HG03558 (cell line): ENCODE data around the gene BICRA.
"Not testable (repeated sequence)": the region's sequence is repeated elsewhere in the genome, so short reads cannot be mapped to it uniquely, and the experiment has no call there.

Experiments
- ATAC-seq: cut with Tn5 transposase; IDR thresholded peaks from one replicate; pipeline ENCODE4 v1.9.1; 2021; ENCODE audit warnings: moderate number of reproducible peaks; ENCODE audit not compliant: unreplicated experiment; ENCODE audit errors: extremely low read depth

The BICRA gene

GRCh38 chr19:47735131-47735530, 126.2 kb downstream of the BICRA start:
- ATAC-seq: no peak

DNA sequence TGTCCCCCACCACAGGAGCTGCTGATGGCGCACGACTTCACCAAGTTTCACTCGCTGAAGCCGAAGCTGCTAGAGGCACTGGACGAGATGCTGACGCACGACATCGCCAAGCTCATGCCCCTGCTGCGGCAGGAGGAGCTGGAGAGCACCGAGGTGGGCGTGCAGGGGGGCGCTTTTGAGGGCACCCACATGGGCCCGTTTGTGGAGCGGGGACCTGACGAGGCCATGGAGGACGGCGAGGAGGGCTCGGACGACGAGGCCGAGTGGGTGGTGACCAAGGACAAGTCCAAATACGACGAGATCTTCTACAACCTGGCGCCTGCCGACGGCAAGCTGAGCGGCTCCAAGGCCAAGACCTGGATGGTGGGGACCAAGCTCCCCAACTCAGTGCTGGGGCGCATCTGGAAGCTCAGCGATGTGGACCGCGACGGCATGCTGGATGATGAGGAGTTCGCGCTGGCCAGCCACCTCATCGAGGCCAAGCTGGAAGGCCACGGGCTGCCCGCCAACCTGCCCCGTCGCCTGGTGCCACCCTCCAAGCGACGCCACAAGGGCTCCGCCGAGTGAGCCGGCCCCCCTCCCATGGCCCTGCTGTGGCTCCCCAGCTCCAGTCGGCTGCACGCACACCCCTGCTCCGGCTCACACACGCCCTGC, 132.1 kb downstream of the BICRA start:
- no peak for ATAC-seq

GRCh38 chr19:47741544-47742140, 132.7 kb downstream of the BICRA start:
- ATAC-seq: no peak

DNA sequence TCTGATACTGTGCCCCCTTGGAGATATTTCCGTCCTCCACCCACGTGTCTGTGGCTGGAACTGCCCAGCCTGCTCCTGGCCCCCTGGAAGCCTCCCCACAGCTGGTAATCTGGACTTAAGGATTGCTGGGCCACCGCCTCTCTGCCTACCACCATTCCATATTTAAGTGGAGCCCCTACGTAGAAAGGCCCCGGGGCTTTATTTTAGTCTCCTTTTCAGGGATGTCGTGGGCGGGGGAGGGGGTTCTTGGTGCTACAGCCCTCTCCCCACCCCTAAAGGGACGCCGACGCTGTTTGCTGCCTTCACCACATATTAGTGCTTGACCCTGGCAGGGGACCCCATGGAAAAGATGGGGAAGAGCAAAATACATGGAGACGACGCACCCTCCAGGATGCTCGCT, 133.7 kb downstream of the BICRA start:
- no peak for ATAC-seq

DNA sequence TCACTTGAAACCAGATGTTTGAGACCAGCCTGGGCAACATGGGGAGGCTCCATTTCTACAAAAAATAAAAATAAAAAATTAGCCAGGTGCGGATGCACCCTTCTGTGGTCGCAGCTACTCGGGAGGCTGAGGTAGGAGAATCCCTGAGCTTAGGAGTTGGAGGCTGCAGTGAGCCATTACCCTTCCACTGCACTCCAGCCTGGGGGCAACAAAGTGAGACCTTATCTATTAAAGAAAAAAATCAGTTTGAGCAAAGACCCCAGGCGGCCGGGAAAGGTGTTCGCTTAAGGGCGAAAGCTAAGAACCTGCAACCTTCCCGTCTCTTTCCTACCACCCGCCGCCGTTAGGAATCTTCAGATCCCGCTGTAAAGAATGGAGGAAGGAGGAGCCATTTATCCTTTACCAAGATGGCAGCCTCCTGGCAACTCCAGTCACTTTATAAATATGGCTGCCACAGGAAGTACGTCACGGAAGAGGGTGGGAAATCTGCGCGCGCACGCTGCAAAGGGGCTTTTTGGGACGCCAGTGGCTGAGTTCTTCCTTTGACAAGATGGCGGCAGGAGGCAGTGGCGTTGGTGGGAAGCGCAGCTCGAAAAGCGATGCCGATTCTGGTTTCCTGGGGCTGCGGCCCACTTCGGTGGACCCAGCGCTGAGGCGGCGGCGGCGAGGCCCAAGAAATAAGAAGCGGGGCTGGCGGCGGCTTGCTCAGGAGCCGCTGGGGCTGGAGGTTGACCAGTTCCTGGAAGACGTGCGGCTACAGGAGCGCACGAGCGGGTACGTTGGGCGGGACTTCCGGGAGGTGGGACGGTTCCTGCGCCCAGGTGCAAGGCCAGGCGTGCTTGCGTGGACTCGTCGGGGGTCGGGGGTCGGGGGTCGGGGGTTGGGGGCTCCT, 136.3 kb downstream of the BICRA start, which contains the start of gene NOP53:
Gene NOP53 (plus strand): TSS at position 537 of the 892 bp plus-strand sequence. CDS start 14 bp downstream, at position 551.
- ATAC-seq: peak; percentile 53

DNA sequence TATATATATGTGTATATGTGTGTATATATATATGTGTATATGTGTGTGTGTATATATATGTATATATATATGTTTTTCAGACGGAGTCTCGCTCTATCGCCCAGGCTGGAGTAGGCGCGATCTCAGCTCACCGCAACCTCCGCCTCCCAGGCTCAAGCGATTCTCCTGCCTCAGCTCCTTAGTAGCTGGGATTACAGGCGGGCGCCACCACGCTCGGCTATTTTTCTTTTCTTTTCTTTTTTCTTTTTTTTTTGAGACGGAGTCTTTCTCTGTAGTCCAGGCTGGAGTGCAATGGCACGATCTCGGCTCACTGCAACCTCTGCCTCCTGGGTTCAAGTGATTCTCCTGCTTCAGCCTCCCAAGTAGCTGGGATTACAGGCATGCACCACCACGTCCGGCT, 137.2 kb downstream of the BICRA start:
- not testable (repeated sequence) for ATAC-seq

GRCh38 chr19:47749326-47749725, 140.4 kb downstream of the BICRA start:
- ATAC-seq: no peak

- ATAC-seq: no peak
Observed at GRCh38 chr19:47750752-47751151, 141.8 kb downstream of the BICRA start.

DNA sequence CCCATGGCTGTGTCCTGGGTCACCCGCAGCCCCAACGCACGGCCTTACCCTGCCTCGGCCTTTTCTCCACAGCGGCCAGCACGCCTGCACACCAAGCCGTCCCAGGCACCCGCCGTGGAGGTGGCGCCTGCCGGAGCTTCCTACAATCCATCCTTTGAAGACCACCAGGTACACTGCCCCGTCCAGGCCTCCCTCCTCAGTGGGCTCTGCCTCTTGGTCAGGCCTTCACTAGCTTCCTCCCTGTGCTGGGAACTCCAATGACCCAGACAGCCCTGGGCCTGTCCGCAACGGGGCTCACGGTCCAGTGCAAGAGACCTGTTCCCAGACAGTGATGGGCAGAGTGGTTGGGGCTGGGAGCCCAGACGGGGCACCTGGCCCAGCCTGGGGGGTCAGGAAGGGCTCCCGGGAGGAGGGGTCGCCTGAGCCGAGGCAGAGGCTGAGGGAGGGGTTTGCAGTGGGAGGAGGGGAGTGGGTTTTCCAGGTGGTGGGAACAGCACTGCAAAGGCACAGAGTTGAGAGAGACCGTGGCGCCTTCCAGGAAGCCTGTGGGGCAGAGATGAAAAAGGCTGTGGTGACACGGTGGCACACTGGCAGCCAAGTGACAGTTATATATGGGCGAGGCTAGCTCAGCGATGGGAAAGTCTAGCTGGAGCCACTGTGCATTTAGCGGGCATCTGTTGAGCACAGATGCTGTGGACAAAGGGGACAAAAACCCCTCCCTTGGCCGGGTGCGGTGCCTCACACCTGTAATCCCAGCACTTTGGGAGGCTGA, 143.7 kb downstream of the BICRA start:
- no peak for ATAC-seq
